ENCODE data around the gene CMTR1. TPM values are rescaled to one million over a fixed set of nuclear protein-coding genes. Genes with fewer than 3 reads are reported as not detected.
A peak's percentile ranks its signal among the peaks of the same experiment; 100 is the strongest.

Gene CMTR1
- total RNA-seq, 1 experiment from 2014 or later = 32.3 TPM

- peaks cover 5% of the 10 kb centered on the region for H3K36me3 ChIP-seq (ENCODE audit: insufficient read depth, low read length, poor library complexity, severe bottlenecking)
- TF ChIP-seq CTCF (conservative IDR thresholded peaks at IDR 0.05; ENCODE audit: low read depth, low read length) (0 out of 2 replicates have a peak, but pooled peaks have one; percentile 12), EZH2 (IDR thresholded peaks at IDR 0.05; ENCODE audit: borderline replicate concordance, low read depth, low read length, poor library complexity, severe bottlenecking) (no peak)
- no TSS peak for BruUV-seq (replicated peaks)
- no peaks in the 10 kb centered on the region for H3K27me3 ChIP-seq (replicated peaks; ENCODE audit: insufficient read depth, low read depth, low read length, poor library complexity)
- DNase-seq (ENCODE audit: low spot score) = no peak
- H3K27ac ChIP-seq (ENCODE audit: low read depth, low read length, poor library complexity, severe bottlenecking) = no peak overlapping the region
- no peaks in the 10 kb centered on the region for H3K9me3 ChIP-seq (ENCODE audit: low read depth, low read length, poor library complexity, severe bottlenecking)
- H3K4me3 ChIP-seq (ENCODE audit: low read depth, low read length, poor library complexity, severe bottlenecking) = no peak overlapping the region
- intact Hi-C loops (cut with micrococcal nuclease; ENCODE audit: unreplicated experiment) = no loop called here
- H3K4me1 ChIP-seq (ENCODE audit: insufficient read depth, low read length, poor library complexity, severe bottlenecking) = no peaks in the 10 kb centered on the region
- CTCF ChIA-PET = no interaction called here
- POLR2A ChIA-PET (ENCODE audit: low non-redundant PET) = no interaction called here
Measured at GRCh38 chr6:37435816-37436215, 2.8 kb downstream of the CMTR1 start.

DNA sequence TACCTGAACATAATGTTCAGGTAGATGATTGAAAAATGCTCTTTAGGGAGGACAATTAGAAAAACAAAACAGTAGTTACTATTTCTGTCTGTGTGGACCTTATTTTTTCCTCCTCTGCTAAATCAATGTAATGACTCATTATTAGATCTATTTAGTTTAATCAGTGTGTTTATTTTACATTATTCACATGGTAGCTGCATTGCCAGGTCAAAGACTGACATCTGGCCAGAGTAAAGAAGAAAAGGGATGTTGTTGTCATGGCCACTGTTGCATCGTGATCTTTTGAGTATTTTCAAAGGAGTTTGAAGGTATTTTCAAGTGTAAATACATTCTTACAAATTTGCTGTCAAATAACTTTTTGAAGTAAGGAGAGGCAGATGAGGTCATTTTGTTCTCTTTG lies 5.9 kb downstream of the CMTR1 start:
- Histone ChIP-seq H3K27ac (ENCODE audit: low read depth, low read length, poor library complexity, severe bottlenecking) (no peak overlapping the region), H3K4me3 (ENCODE audit: low read depth, low read length, poor library complexity, severe bottlenecking) (no peak overlapping the region), H3K27me3 (replicated peaks; ENCODE audit: insufficient read depth, low read depth, low read length, poor library complexity) (no peaks in the 10 kb centered on the region), H3K9me3 (ENCODE audit: low read depth, low read length, poor library complexity, severe bottlenecking) (no peaks in the 10 kb centered on the region), H3K36me3 (ENCODE audit: insufficient read depth, low read length, poor library complexity, severe bottlenecking) (peaks cover 10% of the 10 kb centered on the region), H3K4me1 (ENCODE audit: insufficient read depth, low read length, poor library complexity, severe bottlenecking) (no peaks in the 10 kb centered on the region)
- BruUV-seq (replicated peaks) = no TSS peak
- intact Hi-C loops (cut with micrococcal nuclease; ENCODE audit: unreplicated experiment) = no loop called here
- DNase-seq (ENCODE audit: low spot score) = no peak
- CTCF ChIA-PET = no interaction called here
- TF ChIP-seq CTCF (conservative IDR thresholded peaks at IDR 0.05; ENCODE audit: low read depth, low read length) (no peak), EZH2 (IDR thresholded peaks at IDR 0.05; ENCODE audit: borderline replicate concordance, low read depth, low read length, poor library complexity, severe bottlenecking) (no peak)
- POLR2A ChIA-PET (ENCODE audit: low non-redundant PET) = no interaction called here

- H3K27ac ChIP-seq (ENCODE audit: low read depth, low read length, poor library complexity, severe bottlenecking) = no peak overlapping the region
- ChIA-PET POLR2A (ENCODE audit: low non-redundant PET) (no interaction called here), CTCF (no interaction called here)
- H3K4me1 ChIP-seq (ENCODE audit: insufficient read depth, low read length, poor library complexity, severe bottlenecking) = no peaks in the 10 kb centered on the region
- H3K27me3 ChIP-seq (replicated peaks; ENCODE audit: insufficient read depth, low read depth, low read length, poor library complexity) = no peaks in the 10 kb centered on the region
- H3K4me3 ChIP-seq (ENCODE audit: low read depth, low read length, poor library complexity, severe bottlenecking) = no peak overlapping the region
- TF ChIP-seq CTCF (conservative IDR thresholded peaks at IDR 0.05; ENCODE audit: low read depth, low read length) = no peak
- TF ChIP-seq EZH2 (IDR thresholded peaks at IDR 0.05; ENCODE audit: borderline replicate concordance, low read depth, low read length, poor library complexity, severe bottlenecking) = no peak
- intact Hi-C loops (cut with micrococcal nuclease; ENCODE audit: unreplicated experiment) = no loop called here
- no peaks in the 10 kb centered on the region for H3K9me3 ChIP-seq (ENCODE audit: low read depth, low read length, poor library complexity, severe bottlenecking)
- peaks cover 17% of the 10 kb centered on the region for H3K36me3 ChIP-seq (ENCODE audit: insufficient read depth, low read length, poor library complexity, severe bottlenecking)
- no peak for DNase-seq (ENCODE audit: low spot score)
- BruUV-seq (replicated peaks) = no TSS peak
Measured at GRCh38 chr6:37441651-37442050, 8.6 kb downstream of the CMTR1 start.

All from A673 (cell line).